ENCODE data around the gene KCNJ15.

KCNJ15 gene

GRCh38 chr21:38351176-38351959, 94.6 kb downstream of the KCNJ15 start:
- no peak overlapping the region for H3K4me3 ChIP-seq (ENCODE audit: low read depth, low read length)
- no peak for DNase-seq (ENCODE audit: low read depth)
- no peak for TF ChIP-seq CTCF (IDR thresholded peaks at IDR 0.05; ENCODE audit: control insufficient read depth, extremely low read depth, insufficient read depth)

GRCh38 chr21:38351961-38352521, 95.2 kb downstream of the KCNJ15 start:
- no peak for TF ChIP-seq CTCF (IDR thresholded peaks at IDR 0.05; ENCODE audit: control insufficient read depth, extremely low read depth, insufficient read depth)
- H3K4me3 ChIP-seq (ENCODE audit: low read depth, low read length): no peak overlapping the region
- DNase-seq (ENCODE audit: low read depth): no peak

GRCh38 chr21:38352536-38353219, 95.9 kb downstream of the KCNJ15 start:
- DNase-seq (ENCODE audit: low read depth): peak; percentile 8
- no peak overlapping the region for H3K4me3 ChIP-seq (ENCODE audit: low read depth, low read length)
- peak; percentile 71 for TF ChIP-seq CTCF (IDR thresholded peaks at IDR 0.05; ENCODE audit: control insufficient read depth, extremely low read depth, insufficient read depth)

GRCh38 chr21:38354231-38354630, 97.4 kb downstream of the KCNJ15 start:
- H3K4me3 ChIP-seq (ENCODE audit: low read depth, low read length): no peak overlapping the region
- DNase-seq (ENCODE audit: low read depth): no peak
- no peak for TF ChIP-seq CTCF (IDR thresholded peaks at IDR 0.05; ENCODE audit: control insufficient read depth, extremely low read depth, insufficient read depth)

GRCh38 chr21:38354746-38355145, 98.0 kb downstream of the KCNJ15 start:
- no peak for DNase-seq (ENCODE audit: low read depth)
- TF ChIP-seq CTCF (IDR thresholded peaks at IDR 0.05; ENCODE audit: control insufficient read depth, extremely low read depth, insufficient read depth): no peak
- H3K4me3 ChIP-seq (ENCODE audit: low read depth, low read length): no peak overlapping the region

GRCh38 chr21:38355353-38355752, 98.6 kb downstream of the KCNJ15 start:
- DNase-seq (ENCODE audit: low read depth): no peak
- H3K4me3 ChIP-seq (ENCODE audit: low read depth, low read length): no peak overlapping the region
- no peak for TF ChIP-seq CTCF (IDR thresholded peaks at IDR 0.05; ENCODE audit: control insufficient read depth, extremely low read depth, insufficient read depth)

Measured in LNCaP clone FGC (cell line).